Activated CD4-positive, alpha-beta T cell treated with anti-CD3 and anti-CD28 coated beads, Interleukin-2, amount 50 U/mL, for 16 hours (primary cell): ENCODE measurements around the gene KCNQ1.

Experiments used
- DNase-seq: peaks from one replicate; pipeline ENCODE4 v3.0.0-alpha.2; 2020

KCNQ1 gene

DNA sequence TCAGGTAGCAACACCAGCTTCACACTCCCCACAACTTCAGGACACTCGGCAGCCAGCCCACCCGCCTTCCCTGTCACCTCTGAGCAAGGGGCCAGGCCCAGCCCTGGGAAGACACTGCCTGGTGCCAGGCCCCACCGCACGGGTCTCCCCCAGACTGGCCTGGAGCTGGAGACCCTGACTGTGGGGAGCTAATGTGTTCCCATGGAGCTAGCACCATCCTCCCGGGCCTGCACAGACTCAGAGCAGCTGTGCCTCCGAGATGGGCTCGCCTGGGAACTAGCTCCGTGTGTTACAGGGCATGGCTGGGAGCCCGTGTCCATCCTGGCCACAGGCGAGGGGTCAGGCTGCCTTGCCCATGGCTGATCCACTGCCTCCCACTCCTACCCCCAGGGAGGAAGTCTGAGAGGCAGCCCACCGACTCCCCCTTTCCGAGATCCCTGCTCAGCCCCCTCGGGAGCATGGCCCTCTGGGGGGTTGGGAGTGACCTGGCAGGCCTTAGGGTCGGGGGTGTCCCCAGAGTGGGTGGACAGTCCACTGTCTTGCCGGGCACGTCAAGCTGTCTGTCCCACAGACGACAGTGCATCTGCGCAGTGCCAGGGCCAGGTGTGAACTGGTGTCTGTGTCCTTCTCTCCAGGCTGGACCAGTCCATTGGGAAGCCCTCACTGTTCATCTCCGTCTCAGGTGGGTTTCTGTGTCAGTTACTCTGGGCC, 331.7 kb downstream of the KCNQ1 start:
- DNase-seq = no peak

DNA sequence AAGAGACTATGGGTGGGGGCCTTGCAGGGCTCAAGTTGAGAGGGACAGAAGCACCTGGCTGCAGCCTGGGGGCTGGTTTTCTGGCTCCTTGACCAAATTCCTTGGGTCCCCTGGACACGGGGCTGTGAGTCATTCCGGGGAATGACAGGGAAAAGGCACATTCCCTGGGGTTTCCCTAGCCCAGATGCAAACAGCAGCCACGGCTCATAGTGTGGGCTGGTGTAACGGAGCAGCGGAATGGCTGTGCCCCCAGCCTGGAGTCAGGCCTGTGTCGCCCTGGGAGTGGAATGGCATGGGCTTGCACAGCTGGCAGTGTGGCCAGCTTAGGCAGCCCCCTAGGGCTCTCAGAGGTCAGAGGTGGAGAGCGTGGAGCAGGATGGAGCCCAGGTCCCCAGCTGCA, 332.6 kb downstream of the KCNQ1 start:
- no peak for DNase-seq

DNA sequence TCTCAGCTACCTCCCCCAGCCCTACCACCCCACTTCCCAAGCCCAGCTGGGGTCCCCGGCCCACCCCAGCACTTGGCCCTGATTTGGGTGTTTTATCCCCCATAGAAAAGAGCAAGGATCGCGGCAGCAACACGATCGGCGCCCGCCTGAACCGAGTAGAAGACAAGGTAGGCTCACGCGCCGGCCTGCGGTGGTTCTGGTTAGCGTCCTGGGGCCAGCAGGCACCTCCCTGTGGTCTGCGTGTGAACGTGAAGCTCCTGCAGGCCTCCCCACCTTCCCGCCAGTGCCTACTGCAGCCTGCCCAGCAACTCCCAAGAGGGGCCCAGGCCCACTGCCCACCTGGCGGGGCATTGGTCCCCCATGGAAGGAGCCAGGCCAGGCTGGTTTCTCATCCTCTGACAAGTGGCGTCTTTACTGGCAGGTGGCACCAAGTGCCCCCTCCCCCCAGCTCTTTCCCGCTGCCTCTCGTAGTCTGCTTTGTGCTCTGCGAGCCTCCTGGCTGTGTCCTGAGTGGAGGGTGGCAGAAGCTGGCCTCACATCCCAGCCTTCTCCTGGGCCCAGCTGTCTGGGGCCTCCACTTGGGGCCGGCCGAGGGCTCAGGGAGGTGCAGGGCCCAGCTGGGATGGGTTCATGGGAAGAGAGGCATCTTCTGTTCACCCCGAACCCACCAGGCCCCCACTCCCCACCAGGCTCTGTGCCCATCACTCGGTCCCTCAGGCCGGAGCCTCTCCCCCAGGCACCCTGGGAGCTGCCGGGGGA, 333.2 kb downstream of the KCNQ1 start:
- no peak for DNase-seq

DNA sequence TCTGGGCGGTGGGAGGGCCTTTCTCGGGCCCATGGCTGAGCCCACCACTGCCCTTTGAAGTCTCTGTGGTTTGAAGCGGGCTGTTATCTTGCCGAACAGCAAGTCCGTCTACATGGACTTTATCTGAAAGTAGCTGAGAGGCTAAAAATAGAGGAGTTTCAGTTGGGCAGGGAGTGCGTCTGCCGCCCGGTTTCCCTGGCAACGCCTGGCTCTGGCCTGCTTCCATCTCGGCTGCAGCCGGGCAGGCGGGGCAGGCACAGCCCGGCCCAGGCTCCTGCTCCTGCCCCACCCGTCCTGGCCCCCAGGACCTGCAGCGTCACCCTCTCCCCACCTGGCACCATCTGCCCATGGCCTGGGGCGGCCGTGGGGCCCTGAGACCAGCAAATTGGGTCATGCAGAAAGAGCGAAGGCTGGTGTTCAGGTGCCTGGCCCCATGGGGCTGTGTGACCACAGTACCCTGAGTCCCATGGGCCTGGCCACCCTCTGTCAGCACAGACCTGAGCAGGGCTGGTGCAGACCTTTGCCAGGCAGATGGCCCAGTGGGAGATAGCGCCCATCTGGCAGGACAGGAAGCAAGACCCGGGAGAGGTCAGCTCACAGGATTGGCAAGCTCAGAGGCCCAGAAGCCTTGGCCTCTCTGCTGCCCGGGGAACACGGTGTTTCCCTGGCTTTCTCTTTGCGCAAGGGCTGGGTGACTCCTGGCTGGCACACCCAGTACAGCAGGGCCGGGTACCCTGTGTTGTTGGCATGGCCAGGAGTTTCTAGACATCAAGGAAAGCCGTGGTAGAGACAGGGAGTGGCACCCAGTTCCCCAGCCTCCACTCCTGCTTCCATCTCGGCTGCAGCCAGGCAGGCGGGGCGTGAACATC, 334.1 kb downstream of the KCNQ1 start:
- DNase-seq = no peak

DNA sequence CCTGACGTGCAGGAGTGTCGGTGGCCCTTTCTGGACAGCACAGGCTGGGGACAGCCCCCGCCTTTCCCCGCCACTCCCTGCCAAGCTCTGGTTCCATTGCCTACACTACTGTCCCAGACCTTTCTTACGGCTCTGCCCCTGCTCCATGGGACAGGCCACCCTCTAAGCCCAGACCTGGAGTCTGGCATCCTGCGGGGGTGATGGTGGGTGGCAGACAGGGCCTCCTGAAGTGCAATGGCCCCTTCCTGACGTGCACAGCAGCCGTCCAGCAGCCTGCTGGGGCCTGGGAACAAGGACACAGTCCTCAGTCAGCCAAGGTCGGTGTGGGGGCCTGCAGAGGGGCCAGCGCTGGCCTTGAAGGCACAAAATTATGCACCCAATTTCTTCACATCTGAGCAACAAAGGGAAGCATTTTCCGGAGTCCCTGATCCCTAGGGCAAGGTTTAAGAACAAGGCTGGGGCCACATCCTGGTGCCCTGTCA, 334.7 kb downstream of the KCNQ1 start:
- no peak for DNase-seq

DNA sequence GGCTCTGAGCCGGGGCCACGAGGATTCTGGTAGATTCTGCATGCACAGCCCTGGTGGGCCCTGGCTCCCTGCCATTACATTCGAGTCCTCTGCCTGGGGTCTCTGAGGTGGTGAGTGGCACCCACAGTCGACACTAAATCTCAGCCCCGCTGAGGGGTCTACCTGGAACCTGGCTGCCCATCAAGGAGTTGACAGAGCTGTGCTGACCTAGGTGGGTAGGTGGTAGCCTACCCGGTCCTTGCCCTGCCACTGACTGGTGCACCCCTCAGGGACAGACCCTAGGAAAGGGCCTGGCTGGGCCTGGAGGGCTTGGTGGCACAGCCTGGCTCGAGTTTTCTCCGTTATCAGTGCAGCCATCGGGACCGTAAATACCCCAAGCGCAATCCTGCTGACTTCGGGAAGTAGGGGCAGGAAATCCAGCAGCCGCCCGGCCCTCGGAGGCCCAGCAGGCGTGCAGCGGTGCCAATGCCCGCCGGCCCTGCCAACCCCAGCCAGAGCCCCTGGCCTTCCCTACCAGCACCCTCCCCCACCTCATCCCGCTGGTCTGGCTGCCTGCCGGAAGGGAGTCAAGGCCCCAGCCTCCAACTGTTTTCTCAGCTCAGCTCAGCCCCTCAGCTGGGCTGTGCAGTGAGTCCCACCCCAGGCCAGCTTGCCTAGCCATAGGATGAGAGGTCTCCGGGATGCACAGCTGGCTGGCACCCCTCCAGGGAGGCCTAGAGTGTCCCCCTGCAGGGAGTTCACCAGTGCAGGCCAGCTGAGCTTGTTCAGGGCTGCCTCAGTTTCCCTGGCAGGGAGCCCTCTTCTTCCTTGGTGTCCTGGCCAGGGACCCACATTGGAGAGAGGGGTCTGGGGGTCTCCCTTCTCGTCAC, 335.4 kb downstream of the KCNQ1 start:
- DNase-seq = no peak

DNA sequence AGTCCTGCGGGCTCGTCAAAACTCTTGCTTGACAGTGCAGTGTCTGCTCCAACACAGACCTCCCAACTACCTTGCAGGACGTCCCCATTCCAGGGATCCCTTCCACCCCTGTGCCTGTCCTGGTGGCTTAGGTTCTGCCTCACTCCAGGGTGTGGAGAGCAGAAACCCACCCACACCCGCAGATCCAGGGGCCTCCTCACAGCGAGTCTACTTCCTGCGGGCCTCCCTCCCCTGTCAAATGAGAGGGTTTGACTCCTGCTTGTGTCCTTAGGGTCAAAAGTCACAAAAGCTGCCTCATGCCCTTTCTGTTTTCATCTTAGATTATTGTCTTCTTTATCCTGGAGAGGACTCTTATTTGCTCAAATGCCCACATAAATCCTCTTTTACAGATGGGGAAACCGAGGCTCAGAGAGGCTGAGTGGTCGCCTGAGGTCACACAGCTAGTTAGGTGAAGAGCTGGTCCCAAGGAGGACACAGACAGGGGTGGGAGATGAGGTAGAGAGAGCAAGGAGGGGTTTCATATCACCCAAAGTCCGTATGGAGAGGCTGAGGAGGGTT, 336.1 kb downstream of the KCNQ1 start:
- DNase-seq = no peak

DNA sequence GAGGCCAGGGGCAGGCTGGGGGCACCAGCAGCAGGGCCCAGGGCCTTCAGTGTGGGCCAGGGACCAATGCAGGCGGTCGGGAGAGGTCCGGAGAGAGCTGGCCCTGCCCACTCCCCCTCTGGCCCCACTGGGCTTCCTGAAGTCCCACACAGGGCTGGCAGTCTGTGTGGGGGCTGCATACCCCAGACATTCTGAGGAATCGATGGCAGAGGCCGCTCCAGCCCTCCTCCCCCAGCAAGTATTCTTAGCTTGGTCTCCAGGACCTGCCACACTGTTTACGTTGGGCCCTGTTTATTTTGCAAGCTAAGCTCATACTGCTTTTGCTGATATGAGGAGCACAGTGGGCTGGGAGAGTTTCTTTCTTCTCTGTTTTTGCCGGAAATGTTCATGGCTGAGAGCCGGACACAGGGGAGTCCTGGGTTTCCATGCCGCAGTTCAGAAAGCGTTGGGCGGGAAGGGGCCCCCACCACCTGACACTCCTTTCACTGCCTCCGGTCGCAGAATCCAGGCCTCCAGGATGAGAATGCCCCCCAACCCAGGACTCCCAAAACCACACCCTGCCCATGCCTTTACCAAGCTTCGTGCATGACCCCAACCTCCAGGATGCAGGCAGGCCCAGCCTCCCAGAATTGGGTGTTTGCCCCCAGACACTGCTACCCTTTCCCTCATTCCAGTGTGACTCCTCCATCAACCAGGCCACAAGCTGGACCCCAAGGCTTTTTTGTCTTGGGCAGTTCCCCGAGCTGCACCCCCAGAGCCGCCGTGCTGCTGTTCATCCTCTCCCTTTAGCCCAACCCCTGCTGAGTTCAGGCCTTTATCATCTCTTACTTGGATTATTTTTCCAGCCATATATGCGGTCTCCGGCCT, 336.8 kb downstream of the KCNQ1 start:
- DNase-seq = no peak

DNA sequence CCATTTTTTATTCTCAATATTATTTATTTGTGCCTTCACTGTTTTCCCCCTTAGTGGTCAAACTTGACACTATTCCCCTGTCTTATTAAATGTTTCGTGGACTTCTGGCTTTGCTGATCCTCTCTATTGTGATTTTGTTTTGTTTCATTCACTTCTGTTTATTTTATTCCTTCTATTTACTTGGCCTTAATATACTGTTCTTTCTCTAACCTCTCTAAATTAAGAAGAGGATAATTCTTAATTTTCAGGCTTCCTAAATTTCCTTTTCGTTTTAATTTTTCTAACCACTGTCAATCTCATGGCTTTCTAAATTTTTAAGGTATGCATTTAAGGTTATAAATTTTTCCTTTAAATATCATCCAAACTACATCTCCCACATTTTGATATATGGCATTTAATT, 338.0 kb downstream of the KCNQ1 start:
- DNase-seq = no peak

DNA sequence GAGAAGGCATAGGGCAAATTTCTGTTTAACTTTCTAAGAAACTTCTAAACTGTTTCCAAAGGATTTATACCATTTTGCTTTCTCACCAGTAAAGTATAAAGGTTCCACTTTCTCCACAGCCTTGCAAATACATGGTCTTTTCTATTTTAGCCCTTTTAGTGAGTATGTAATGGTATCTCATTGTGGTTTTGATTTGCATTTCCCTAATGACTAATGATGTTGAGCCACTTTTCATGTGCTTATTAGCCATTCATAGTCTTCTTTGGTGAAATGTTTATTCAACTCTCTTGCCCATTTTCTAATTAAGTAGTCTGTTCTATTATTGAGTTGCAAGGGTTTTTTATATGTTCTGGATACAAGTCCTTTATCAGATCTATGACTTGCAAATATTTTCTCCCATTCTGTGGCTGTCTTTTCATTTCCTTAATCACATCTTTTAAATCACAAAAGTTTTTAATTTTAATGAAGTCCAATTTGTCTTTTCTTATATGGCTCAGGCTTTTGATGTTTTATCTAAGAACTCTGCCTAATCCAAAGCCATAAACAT, 338.8 kb downstream of the KCNQ1 start:
- no peak for DNase-seq

DNA sequence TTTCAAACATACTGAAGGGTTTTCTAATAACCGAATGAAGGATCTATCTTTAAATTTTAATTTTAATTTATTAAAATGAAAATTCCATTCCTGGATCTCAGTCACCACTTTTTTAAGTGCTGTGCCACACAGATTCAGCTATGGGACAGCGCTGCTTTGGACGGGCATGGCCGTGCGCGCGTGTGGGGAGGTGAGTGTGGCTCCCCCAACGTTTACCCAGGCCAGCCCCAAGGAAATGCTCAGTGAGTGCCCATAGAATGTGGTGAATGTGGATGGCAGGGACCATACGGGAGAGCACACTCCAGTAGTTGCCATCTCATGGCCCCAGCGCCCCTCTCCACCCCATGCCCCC, 343.0 kb downstream of the KCNQ1 start:
- DNase-seq = no peak

DNA sequence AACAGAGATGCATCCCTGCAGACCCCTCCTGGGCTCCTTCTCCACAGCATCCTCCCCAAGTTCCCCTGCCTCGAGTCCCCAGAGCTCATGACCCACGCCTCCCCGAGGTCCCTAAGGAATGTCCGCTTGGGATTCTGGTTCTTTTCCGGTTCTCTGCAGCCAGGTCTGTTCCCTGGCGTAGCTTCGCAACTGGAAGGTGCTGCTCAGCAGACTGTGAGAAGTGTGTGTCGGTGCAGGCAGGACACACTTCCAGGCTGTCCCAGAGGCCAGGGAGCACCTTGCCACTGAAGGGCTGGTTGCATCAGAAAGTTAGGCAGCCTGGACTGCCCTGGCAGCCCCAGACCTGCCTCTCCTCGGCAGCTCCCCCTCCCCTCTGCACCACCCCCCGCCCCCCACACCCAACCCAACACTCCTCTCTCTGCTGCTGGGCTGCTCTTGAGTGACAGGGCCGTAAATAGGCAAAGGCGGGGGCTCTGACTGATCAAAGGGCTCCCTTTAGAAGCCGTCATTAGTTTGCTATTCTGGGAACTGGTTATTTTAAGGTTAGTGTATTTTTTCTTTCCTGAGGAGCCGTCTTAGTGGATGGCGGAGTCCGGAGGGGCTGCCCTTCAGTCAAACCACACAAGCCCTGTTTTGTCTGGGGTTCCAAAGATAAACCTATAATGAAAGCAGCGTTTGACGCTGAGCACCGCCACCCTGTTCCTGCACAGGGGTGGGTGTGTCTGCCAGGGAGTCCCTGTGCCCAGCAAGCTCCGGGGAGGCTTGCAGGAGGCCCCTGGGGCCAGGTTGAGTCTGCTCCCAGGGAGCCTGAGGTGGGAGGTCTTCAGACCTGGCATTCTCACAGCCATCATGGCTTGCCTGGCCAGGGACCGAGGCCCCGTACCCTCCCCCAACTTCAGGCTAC, 343.6 kb downstream of the KCNQ1 start:
- DNase-seq = no peak

DNA sequence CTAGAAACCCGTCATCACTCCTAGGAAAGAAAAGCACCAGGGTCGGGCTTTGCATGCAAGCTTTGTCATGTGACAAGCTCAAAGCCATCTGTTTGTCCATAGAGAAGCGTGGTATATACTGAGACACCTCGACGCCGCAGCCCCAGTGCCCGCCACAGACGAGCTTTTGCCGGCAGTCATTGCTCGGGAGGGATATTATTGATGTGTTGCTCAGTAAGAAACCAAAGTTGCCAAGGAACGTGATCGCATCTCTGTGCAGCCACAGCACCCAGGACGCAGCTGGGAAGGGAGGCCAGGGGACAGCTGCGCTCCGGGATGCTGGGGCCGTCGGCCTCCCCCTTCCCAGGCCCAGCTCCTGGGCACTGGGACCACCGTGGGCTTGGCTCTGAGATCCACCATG, 344.5 kb downstream of the KCNQ1 start:
- no peak for DNase-seq

DNA sequence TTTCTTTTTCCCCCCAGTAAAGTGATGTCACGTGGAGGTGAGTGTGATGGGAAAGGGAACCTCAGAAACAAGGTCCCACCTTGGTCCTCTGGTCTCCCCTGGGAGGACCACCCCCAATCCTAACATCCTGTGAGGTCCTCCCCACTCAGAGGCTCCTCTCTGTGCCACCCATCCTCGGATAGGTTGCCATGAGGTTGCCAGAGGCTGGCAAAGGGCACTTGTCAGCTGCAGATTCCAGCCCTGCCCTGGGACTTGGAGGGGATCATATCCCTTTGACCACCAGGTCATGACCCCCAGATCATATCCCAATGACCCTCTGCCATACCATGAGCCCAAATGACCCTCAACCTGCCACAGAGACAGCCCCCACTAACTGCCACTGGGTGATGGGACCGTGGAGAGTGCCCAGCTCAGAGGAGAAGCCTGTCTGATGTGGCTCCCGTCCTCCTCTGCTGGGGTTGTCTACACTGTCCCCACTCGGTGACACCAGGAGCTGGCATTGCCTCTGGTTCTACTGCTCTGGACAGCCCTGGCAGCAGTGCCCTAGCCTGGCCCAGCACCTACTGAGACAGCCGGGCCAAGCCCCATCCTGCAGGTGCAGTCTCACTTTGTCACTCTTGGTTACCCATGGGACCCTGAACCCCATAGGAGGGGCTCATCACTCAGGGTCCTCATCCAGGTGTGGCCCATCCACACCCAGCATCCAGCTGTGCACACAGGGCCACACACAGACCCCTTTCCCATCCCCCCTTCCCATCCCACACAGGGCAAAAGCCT, 345.2 kb downstream of the KCNQ1 start:
- no peak for DNase-seq

DNA sequence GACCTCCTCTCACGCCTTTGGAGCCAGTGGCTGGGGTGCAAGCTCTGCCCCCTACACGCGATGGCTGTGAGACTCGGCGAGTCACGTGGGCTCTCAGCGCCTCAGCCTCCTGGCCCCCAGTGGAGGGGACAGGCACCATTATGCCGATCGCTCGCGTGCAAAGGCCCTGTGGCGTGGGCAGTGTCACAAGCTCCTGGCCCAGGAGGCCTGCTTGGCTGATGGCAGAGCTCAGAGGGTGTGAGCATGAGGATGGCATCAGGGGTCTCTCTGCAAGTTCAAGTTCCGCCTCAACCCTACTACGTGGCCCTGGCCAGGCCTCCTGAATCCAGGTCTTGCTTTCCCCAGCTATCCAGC, 345.7 kb downstream of the KCNQ1 start:
- DNase-seq = no peak

DNA sequence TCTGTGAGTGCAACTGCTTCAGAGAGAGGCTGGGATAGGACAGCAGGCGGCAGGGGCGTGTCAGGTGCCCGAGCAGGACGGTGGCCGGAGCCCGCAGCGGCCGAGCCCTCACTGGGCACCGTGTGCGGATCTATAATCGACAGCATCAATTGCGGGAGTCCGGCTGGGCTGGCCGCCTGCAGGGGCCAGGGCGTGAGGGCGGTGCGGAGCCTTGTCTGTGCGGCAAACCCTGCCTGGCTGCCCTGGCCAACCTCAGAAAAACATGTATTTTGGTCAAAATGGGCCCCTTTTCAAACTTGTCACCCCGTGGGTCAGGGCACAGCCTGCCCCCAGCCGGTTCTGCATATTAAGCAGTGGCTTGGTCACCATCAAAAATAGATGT, 346.3 kb downstream of the KCNQ1 start:
- no peak for DNase-seq

DNA sequence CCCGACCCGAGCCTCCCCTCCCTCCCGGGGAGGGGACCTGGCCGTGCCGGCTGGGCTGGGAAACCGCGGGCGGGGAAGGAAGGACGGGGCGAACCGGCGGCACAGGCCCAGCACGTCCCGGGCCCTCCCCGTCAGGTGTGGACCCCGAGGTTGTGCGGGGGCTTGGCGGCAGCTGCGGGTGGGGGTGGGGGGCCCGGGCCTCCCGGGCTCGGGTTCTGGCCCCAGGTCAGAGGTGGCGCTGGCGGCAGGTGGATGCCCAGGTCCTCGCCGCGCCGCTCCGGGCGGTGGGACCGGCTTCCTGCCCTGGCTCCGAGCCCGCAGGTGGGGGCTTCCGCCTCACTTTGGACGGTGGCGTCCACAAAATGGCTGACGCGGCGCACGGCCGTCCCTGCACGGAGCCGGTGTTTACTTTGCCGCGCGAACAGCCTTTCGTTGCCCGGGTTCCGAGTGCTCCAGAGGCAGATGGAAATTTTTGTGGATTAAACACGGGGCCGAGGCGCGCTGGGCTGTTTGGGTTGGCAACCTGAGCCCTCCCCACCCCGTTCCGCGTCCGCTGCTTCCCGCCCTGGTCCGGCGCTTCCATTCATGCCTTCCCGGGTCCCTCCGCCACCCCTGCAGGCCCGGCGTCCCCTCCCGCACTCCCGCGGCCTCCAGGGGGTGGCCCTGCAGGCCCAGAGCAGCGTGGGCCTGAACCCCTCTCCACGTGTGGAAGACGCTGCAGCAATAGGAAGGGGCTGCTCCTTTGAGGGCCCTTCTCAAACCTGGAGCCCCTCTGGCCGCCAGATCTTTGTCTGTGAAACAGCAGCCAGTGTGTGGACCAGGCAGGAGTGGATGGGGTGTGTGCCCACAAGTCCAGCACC, 346.9 kb downstream of the KCNQ1 start:
- DNase-seq = no peak
